Stimulated activated CD8-positive, alpha-beta memory T cell treated with anti-CD3 and anti-CD28 coated beads, Interleukin-15, amount 100 ng/mL, for 4 hours (primary cell): ENCODE measurements around the gene CAMSAP2.
A peak's percentile ranks its signal among the peaks of the same experiment; 100 is the strongest.
"Not testable (repeated sequence)": the region's sequence is repeated elsewhere in the genome, so short reads cannot be mapped to it uniquely, and the experiment has no call there.

Source experiments
- DNase-seq, 2 donors: peaks; one replicate each; pipeline ENCODE4 v3.0.0-alpha.2; 2020; ENCODE audit warnings: low read depth in 2 of 2

Gene CAMSAP2

GRCh38 chr1:200784576-200784975 lies 45.9 kb downstream of the CAMSAP2 start:
- DNase-seq, result no peak

- DNase-seq, result no peak
These were observed 48.1 kb downstream of the CAMSAP2 start for GRCh38 chr1:200786788-200787187.

- DNase-seq, result no peak
These were observed 49.2 kb downstream of the CAMSAP2 start for GRCh38 chr1:200787896-200788387.

- not testable (repeated sequence) for DNase-seq
These were observed 52.3 kb downstream of the CAMSAP2 start for GRCh38 chr1:200791012-200791411.

GRCh38 chr1:200793677-200794076 lies 55.0 kb downstream of the CAMSAP2 start:
- DNase-seq, result no peak

GRCh38 chr1:200794506-200795065 lies 55.9 kb downstream of the CAMSAP2 start:
- DNase-seq, result no peak

GRCh38 chr1:200795156-200795555 lies 56.5 kb downstream of the CAMSAP2 start:
- DNase-seq, result no peak

- no peak for DNase-seq
These were observed 63.3 kb downstream of the CAMSAP2 start for GRCh38 chr1:200802042-200802441.

- peak; percentile 14 to 45 for DNase-seq
These were observed 64.3 kb downstream of the CAMSAP2 start for GRCh38 chr1:200802865-200803512.

GRCh38 chr1:200805719-200806118 lies 67.0 kb downstream of the CAMSAP2 start:
- DNase-seq, result no peak

- DNase-seq, result no peak
These were observed 70.2 kb downstream of the CAMSAP2 start for GRCh38 chr1:200808846-200809245.

- no peak for DNase-seq
These were observed 73.0 kb downstream of the CAMSAP2 start for GRCh38 chr1:200811704-200812103.

- DNase-seq, result not testable (repeated sequence)
These were observed 78.0 kb downstream of the CAMSAP2 start for GRCh38 chr1:200816624-200817224.

GRCh38 chr1:200818248-200818647 lies 79.6 kb downstream of the CAMSAP2 start:
- DNase-seq, result no peak

- DNase-seq, result no peak
These were observed 81.0 kb downstream of the CAMSAP2 start for GRCh38 chr1:200819726-200820125.

GRCh38 chr1:200831091-200831490 lies 92.4 kb downstream of the CAMSAP2 start:
- DNase-seq, result no peak

- no peak for DNase-seq
These were observed 95.7 kb downstream of the CAMSAP2 start for GRCh38 chr1:200834383-200834782.

- no peak for DNase-seq
These were observed 97.5 kb downstream of the CAMSAP2 start for GRCh38 chr1:200836213-200836612.

- no peak for DNase-seq
These were observed 99.4 kb downstream of the CAMSAP2 start for GRCh38 chr1:200837931-200838571.

- DNase-seq, result no peak
These were observed 100.2 kb downstream of the CAMSAP2 start for GRCh38 chr1:200838676-200839445.

GRCh38 chr1:200845360-200845759 lies 106.7 kb downstream of the CAMSAP2 start:
- DNase-seq, result no peak

- DNase-seq, result no peak
These were observed 107.7 kb downstream of the CAMSAP2 start for GRCh38 chr1:200846398-200846797.
